Cardiac septum (tissue), 1 donor: ENCODE measurements around the gene LCE2A. TPM values are rescaled to one million over a fixed set of nuclear protein-coding genes. Genes with fewer than 3 reads are reported as not detected.
"Not testable (repeated sequence)": the region's sequence is repeated elsewhere in the genome, so short reads cannot be mapped to it uniquely, and the experiment has no call there.

ENCODE experiments used
- DNase-seq: peaks from one replicate; pipeline ENCODE4 v3.0.0-alpha.2; 2020; ENCODE audit warnings: low spot score
- intact Hi-C: fragments of 100-400 bp; cut with DNase I; formaldehyde crosslinking; loops from one replicate; pipeline ENCODE4 v1.14.0; 2022
- long read RNA-seq: library from polyadenylated mRNA; unstranded; transcript quantifications from one replicate; pipeline ENCODE4 v2.0.0, GENCODE V29; 2021
- total RNA-seq: library from RNA; stranded (reverse); fragmentation: NEBNext Ultra II Directional; extraction: Animal tissue kit (Norgen Biotek cat#: 25700); gene quantifications from one replicate; pipeline ENCODE4 v1.2.1, GENCODE V29; 2021
- donor health status: DM: no; HTN: no; CAD: no.

LCE2A gene
- total RNA-seq: not detected
- long read RNA-seq: 0 reads

GRCh38 chr1:152697701-152698600 is at the start of gene LCE2A:
Gene LCE2A, plus strand, starts transcription at chr1:152698345. Its CDS starts 557 bp downstream, at chr1:152698902.
- intact Hi-C loops: no loop called here
- DNase-seq: no peak

- DNase-seq: no peak
- intact Hi-C loops: loop anchor here (5.0 kb wide), 1 partner anchor 568 kb away; no protein-coding TSS in a partner anchor
These were observed 44.0 kb upstream of the LCE2A start for GRCh38 chr1:152654110-152654509.

GRCh38 chr1:152656459-152656858 is 41.7 kb upstream of the LCE2A start:
- intact Hi-C loops: no loop called here
- DNase-seq: no peak

- intact Hi-C loops: no loop called here
- DNase-seq: no peak
These were observed 40.5 kb upstream of the LCE2A start for GRCh38 chr1:152657677-152658076.

- no peak for DNase-seq
- intact Hi-C loops: no loop called here
These were observed 39.5 kb upstream of the LCE2A start for GRCh38 chr1:152658649-152659048.

GRCh38 chr1:152663098-152663497 is 35.0 kb upstream of the LCE2A start, which contains the start of gene LCE2D:
Gene LCE2D, plus strand, starts transcription at chr1:152663380. Its CDS starts 726 bp downstream, at chr1:152664106.
- intact Hi-C loops: no loop called here
- DNase-seq: no peak

- DNase-seq, intact Hi-C loops: not testable (repeated sequence)
These were observed 32.0 kb upstream of the LCE2A start for GRCh38 chr1:152666171-152666570.

GRCh38 chr1:152667648-152668047 is 30.5 kb upstream of the LCE2A start:
- intact Hi-C loops: no loop called here
- DNase-seq: no peak

- no peak for DNase-seq
- intact Hi-C loops: no loop called here
These were observed 25.1 kb upstream of the LCE2A start for GRCh38 chr1:152673016-152673415.

- intact Hi-C loops, DNase-seq: not testable (repeated sequence)
These were observed 23.2 kb upstream of the LCE2A start, which contains the start of gene LCE2C for GRCh38 chr1:152674983-152675382. Gene LCE2C, plus strand, starts transcription at chr1:152675279. Its CDS starts 737 bp downstream, at chr1:152676016.

- DNase-seq: no peak
- intact Hi-C loops: no loop called here
These were observed 18.7 kb upstream of the LCE2A start for GRCh38 chr1:152679459-152679858.

GRCh38 chr1:152681616-152682015 is 16.5 kb upstream of the LCE2A start:
- DNase-seq: no peak

GRCh38 chr1:152683846-152684245 is 14.3 kb upstream of the LCE2A start:
- DNase-seq: no peak
- intact Hi-C loops: no loop called here

More at GRCh38 chr1:152681616-152682015, 16.5 kb upstream of the LCE2A start:
- intact Hi-C loops: no loop called here

- DNase-seq, intact Hi-C loops: not testable (repeated sequence)
These were observed 12.3 kb upstream of the LCE2A start, which contains the start of gene LCE2B for GRCh38 chr1:152685823-152686222. Gene LCE2B, plus strand, starts transcription at chr1:152686123. Its CDS starts 721 bp downstream, at chr1:152686844.

GRCh38 chr1:152699746-152700145 is 1.6 kb downstream of the LCE2A start:
- intact Hi-C loops: no loop called here

GRCh38 chr1:152707860-152708259 is 9.7 kb downstream of the LCE2A start, which contains the start of gene LCE4A:
Gene LCE4A, plus strand, starts transcription at chr1:152708160. Its CDS starts 916 bp downstream, at chr1:152709076.
- intact Hi-C loops: no loop called here
- DNase-seq: no peak

More at GRCh38 chr1:152699746-152700145, 1.6 kb downstream of the LCE2A start:
- no peak for DNase-seq

- DNase-seq: no peak
- intact Hi-C loops: no loop called here
These were observed 20.1 kb downstream of the LCE2A start for GRCh38 chr1:152718238-152718637.

GRCh38 chr1:152725261-152725660 is 27.1 kb downstream of the LCE2A start:
- no peak for DNase-seq
- intact Hi-C loops: no loop called here

- DNase-seq: no peak
- intact Hi-C loops: no loop called here
These were observed 30.8 kb downstream of the LCE2A start for GRCh38 chr1:152728986-152729385.

GRCh38 chr1:152735648-152736047 is 37.5 kb downstream of the LCE2A start:
- intact Hi-C loops: no loop called here
- DNase-seq: no peak

- intact Hi-C loops: no loop called here
- DNase-seq: no peak
These were observed 39.9 kb downstream of the LCE2A start for GRCh38 chr1:152737997-152738396.
